B cell (primary cell): ENCODE data around the gene DOK7. TPM values are rescaled to one million over a fixed set of nuclear protein-coding genes. Genes with fewer than 3 reads are reported as not detected.

Experiments used
- ATAC-seq: fragments of 200-7000 bp; cut with Tn5 transposase; one replicate; pipeline ENCODE4 v1.10.0; 2021; ENCODE audit warnings: low read depth, mild to moderate bottlenecking, moderate number of reproducible peaks, moderate library complexity
- CTCF ChIA-PET: fragments of 350-600 bp; sonication (Branson Sonifier 250); formaldehyde crosslinking; loops from one replicate; lab custom pipeline; 2021; ENCODE audit warnings: antibody characterized with exemption, inconsistent platforms; lab: Charles Lee
- POLR2A ChIA-PET: fragments of 350-600 bp; sonication (Branson Sonifier 250); formaldehyde crosslinking; loops from one replicate; lab custom pipeline; 2021; ENCODE audit warnings: antibody characterized with exemption; lab: Charles Lee
- DNase-seq: peaks from one replicate; pipeline ENCODE4 v3.0.0; 2013
- H2AFZ ChIP-seq: 2 replicates; pipeline ENCODE4 v1.6.1; 2012; ENCODE audit warnings: mild to moderate bottlenecking, low read depth, low read length; ENCODE audit not compliant: insufficient read depth, poor library complexity, severe bottlenecking
- H3K27ac ChIP-seq, 2 donors: 1 replicate in 1 of 2; 2 replicates in 1 of 2; pipeline ENCODE4 v1.5.1; 2012 to 2013; ENCODE audit warnings: low read length in 2 of 2, mild to moderate bottlenecking in 2 of 2, moderate library complexity in 1 of 2
- H3K27me3 ChIP-seq, 4 experiments: fragments of 200-600 bp in 1 of 4; sonication (generic) in 1 of 4; replicated peaks in 1 of 4; 1 replicate in 2 of 4; 2 replicates in 2 of 4; pipeline versions ENCODE4 v1.6.1 to v1.7.0; 2013 to 2016; ENCODE audit warnings: low read length in 3 of 4, mild to moderate bottlenecking in 2 of 4, mixed read lengths in 1 of 4, moderate library complexity in 1 of 4; ENCODE audit not compliant: insufficient read depth in 4 of 4, control insufficient read depth in 3 of 4; ENCODE audit errors: control extremely low read depth in 1 of 4
- H3K36me3 ChIP-seq, 2 experiments: replicated peaks in 1 of 2; 1 replicate in 1 of 2; 2 replicates in 1 of 2; pipeline versions ENCODE4 v1.6.1 to v1.7.1; 2013; ENCODE audit warnings: low read length in 1 of 2; ENCODE audit not compliant: insufficient read depth in 2 of 2, control insufficient read depth in 1 of 2; ENCODE audit errors: control extremely low read depth in 1 of 2, extremely low read depth in 1 of 2
- H3K4me1 ChIP-seq, 2 donors: fragments of 200-600 bp in 1 of 2; sonication (generic) in 1 of 2; 1 replicate in 1 of 2; 2 replicates in 1 of 2; pipeline versions ENCODE4 v1.5.1 to v1.6.1; 2013 to 2017; ENCODE audit warnings: low read length in 2 of 2; ENCODE audit not compliant: control insufficient read depth in 2 of 2, insufficient read depth in 2 of 2
- H3K4me2 ChIP-seq: replicated peaks from 2 replicates; pipeline ENCODE3; 2012; ENCODE audit warnings: mild to moderate bottlenecking, low read depth, low read length; ENCODE audit not compliant: poor library complexity, severe bottlenecking
- H3K4me3 ChIP-seq, 5 experiments: fragments of 200-600 bp in 1 of 5; sonication (generic) in 1 of 5; 1 replicate in 3 of 5; 2 replicates in 2 of 5; pipeline versions ENCODE4 v1.5.1 to v1.7.0; 2011 to 2016; ENCODE audit warnings: low read length in 4 of 5, mild to moderate bottlenecking in 4 of 5, low read depth in 2 of 5, control low read depth in 1 of 5, moderate library complexity in 1 of 5; ENCODE audit not compliant: insufficient read depth in 1 of 5; ENCODE audit errors: control extremely low read depth in 1 of 5, extremely low read depth in 1 of 5
- H3K79me2 ChIP-seq: fragments of 200-600 bp; sonication (generic); one replicate; pipeline ENCODE4 v1.6.0; 2016; ENCODE audit warnings: low read length; ENCODE audit not compliant: control insufficient read depth, insufficient read depth
- H3K9ac ChIP-seq: fragments of 200-600 bp; sonication (generic); 2 replicates; pipeline ENCODE4 v1.6.1; 2017; ENCODE audit warnings: mild to moderate bottlenecking, low read length, moderate library complexity
- H3K9me3 ChIP-seq, 3 donors: one replicate each; pipeline versions ENCODE4 v1.6.1 to v1.7.1; 2013; ENCODE audit warnings: low read length in 2 of 3; ENCODE audit not compliant: control insufficient read depth in 2 of 3, insufficient read depth in 1 of 3; ENCODE audit errors: control extremely low read depth in 1 of 3
- H4K20me1 ChIP-seq: 2 replicates; pipeline ENCODE4 v1.6.0; 2012; ENCODE audit warnings: mild to moderate bottlenecking, low read length; ENCODE audit not compliant: insufficient read depth, control insufficient read depth, poor library complexity, severe bottlenecking
- H3K27ac Mint-ChIP-seq: one replicate; pipeline ENCODE4 v1.8.0; 2021; ENCODE audit warnings: mixed read lengths
- H3K27me3 Mint-ChIP-seq: one replicate; pipeline ENCODE4 v1.8.0; 2021; ENCODE audit warnings: mixed read lengths
- H3K4me1 Mint-ChIP-seq: one replicate; pipeline ENCODE4 v1.8.0; 2021; ENCODE audit warnings: mixed read lengths
- H3K4me3 Mint-ChIP-seq: one replicate; pipeline ENCODE4 v1.8.0; 2021; ENCODE audit warnings: mixed read lengths
- H3K9me3 Mint-ChIP-seq: one replicate; pipeline ENCODE4 v1.8.0; 2022; ENCODE audit warnings: mixed read lengths; ENCODE audit not compliant: insufficient read depth
- EZH2 ChIP-seq: IDR thresholded peaks from 2 replicates; pipeline ENCODE4 v1.6.1; 2012; ENCODE audit warnings: borderline replicate concordance, low read depth, mild to moderate bottlenecking, moderate library complexity, low read length; ENCODE audit not compliant: insufficient read depth, poor library complexity, severe bottlenecking
- WGBS: methylation state at CpG from one replicate; pipeline ENCODE4 v1.1.5; 2013; ENCODE audit warnings: missing lambda C conversion rate; ENCODE audit not compliant: insufficient coverage; 5-methylcytosine and 5-hydroxymethylcytosine counted together
- intact Hi-C: fragments of 100-400 bp; cut with micrococcal nuclease; formaldehyde crosslinking; loops from one replicate; pipeline ENCODE4 v1.10.0; 2022
- polyA plus RNA-seq: library from polyadenylated mRNA; depleted of rRNA; stranded (reverse); fragments of >200 nt; gene quantifications from 2 replicates; pipeline ENCODE4 v1.2.3, GENCODE V29; 2012
- total RNA-seq, 2 donors: library from RNA; stranded (reverse); fragments of 120-200 nt in 1 of 2; gene quantifications; 1 replicate in 1 of 2; 2 replicates in 1 of 2; pipeline versions ENCODE4 v1.2.3 to v1.2.4, GENCODE V29; 2013 to 2022
- TF ChIP-seq, protein P1 (sequence below): fragments of 200-600 bp; IDR thresholded peaks from one replicate; pipeline ENCODE4 v1.8.0; 2022; ENCODE audit warnings: antibody characterized with exemption, mild to moderate bottlenecking

The DOK7 gene
- total and polyA plus RNA-seq, 2 donors (not counting 1 experiment from before 2014, with no cell fraction given): 24.1 to 24.8 TPM

DNA sequence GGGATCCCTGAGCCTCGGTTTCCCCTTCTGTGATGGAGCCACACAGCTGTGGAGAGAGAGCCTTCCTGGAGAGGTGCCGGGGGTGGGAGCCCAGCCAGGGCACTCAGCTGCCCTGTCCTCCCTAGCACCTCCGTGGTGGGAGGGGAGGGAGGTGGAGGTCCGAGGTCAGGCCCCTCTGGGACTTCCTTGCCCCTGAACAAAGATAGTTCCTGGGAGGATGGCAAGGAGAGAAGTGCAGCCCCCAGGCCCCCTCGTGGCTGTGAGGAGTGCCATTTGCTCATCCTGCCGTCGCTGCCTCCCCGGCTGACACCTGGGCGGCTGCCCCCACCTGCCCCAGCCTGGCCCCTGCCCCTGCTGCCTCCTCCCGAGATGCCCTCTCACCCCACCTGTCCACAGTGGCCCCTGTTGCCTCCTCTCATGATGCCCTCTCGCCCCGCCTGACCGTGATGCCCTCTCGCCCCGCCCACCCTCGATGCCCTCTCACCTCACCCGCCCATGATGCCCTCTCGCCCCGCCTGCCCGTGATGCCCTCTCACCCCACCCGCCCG lies 12.7 kb downstream of the DOK7 start:
- DNase-seq (no peak), ATAC-seq (no peak)
- Histone ChIP-seq H3K27ac (no peak overlapping the region), H3K4me1 (peaks cover 6 to 9% of the 10 kb centered on the region in 2 donors), H3K9me3 (no peaks in the 10 kb centered on the region), H2AFZ (no peak overlapping the region), H3K79me2 (no peaks in the 10 kb centered on the region), H3K4me2 (no peak overlapping the region), H3K27me3 (peaks cover 0 to 12% (median 1%) of the 10 kb centered on the region in 4 experiments), H3K36me3 (no peaks in the 10 kb centered on the region), H3K4me3 (no peak overlapping the region), H4K20me1 (no peaks in the 10 kb centered on the region), H3K9ac (no peak overlapping the region)
- 69% methylated on average over 12 of the region's 22 CpGs for WGBS
- intact Hi-C loops: no loop called here
- H3K27ac Mint-ChIP-seq: no peak overlapping the region
- TF ChIP-seq EZH2: no peak
- TF ChIP-seq, protein P1, sequence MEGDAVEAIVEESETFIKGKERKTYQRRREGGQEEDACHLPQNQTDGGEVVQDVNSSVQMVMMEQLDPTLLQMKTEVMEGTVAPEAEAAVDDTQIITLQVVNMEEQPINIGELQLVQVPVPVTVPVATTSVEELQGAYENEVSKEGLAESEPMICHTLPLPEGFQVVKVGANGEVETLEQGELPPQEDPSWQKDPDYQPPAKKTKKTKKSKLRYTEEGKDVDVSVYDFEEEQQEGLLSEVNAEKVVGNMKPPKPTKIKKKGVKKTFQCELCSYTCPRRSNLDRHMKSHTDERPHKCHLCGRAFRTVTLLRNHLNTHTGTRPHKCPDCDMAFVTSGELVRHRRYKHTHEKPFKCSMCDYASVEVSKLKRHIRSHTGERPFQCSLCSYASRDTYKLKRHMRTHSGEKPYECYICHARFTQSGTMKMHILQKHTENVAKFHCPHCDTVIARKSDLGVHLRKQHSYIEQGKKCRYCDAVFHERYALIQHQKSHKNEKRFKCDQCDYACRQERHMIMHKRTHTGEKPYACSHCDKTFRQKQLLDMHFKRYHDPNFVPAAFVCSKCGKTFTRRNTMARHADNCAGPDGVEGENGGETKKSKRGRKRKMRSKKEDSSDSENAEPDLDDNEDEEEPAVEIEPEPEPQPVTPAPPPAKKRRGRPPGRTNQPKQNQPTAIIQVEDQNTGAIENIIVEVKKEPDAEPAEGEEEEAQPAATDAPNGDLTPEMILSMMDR: no peak
- H3K4me1 Mint-ChIP-seq: peaks cover 7% of the 10 kb centered on the region
- CTCF ChIA-PET: no interaction called here
- H3K4me3 Mint-ChIP-seq: no peak overlapping the region
- POLR2A ChIA-PET: no interaction called here
- H3K27me3 Mint-ChIP-seq: no peaks in the 10 kb centered on the region
- no peaks in the 10 kb centered on the region for H3K9me3 Mint-ChIP-seq

DNA sequence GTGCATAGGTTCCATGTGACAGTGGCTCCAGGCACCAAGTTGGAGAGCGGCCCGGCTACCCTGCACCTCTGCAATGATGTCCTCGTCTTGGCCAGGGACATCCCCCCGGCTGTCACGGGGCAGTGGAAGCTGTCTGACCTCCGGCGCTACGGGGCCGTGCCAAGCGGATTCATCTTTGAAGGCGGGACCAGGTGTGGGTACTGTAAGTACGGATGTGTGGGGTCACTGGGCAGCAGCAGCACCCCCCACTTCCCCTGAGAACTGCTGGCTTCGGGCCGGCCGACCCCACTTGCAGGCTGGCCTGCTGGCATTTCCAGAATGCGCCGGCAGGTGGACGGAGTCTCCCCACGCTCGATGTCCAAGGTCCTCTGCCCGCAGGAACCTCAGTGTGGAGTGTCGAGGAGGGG lies 13.2 kb downstream of the DOK7 start:
- no peak overlapping the region for H3K4me2 ChIP-seq
- H3K36me3 ChIP-seq: no peaks in the 10 kb centered on the region
- ChIA-PET CTCF (no interaction called here), POLR2A (no interaction called here)
- H3K9ac ChIP-seq: no peak overlapping the region
- no peak overlapping the region for H2AFZ ChIP-seq
- intact Hi-C loops: no loop called here
- TF ChIP-seq, protein P1: no peak
- no peak for TF ChIP-seq EZH2
- Mint-ChIP-seq H3K9me3 (no peaks in the 10 kb centered on the region), H3K4me1 (peaks cover 12% of the 10 kb centered on the region), H3K4me3 (no peak overlapping the region), H3K27me3 (no peaks in the 10 kb centered on the region), H3K27ac (no peak overlapping the region)
- H3K4me3 ChIP-seq: no peak overlapping the region
- H4K20me1 ChIP-seq: no peaks in the 10 kb centered on the region
- H3K27me3 ChIP-seq: peaks cover 0 to 12% (median 1%) of the 10 kb centered on the region in 4 experiments
- H3K79me2 ChIP-seq: no peaks in the 10 kb centered on the region
- H3K27ac ChIP-seq: no peak overlapping the region
- no peaks in the 10 kb centered on the region for H3K9me3 ChIP-seq
- no peak for ATAC-seq
- WGBS: 97% methylated on average over 22 of the region's 22 CpGs
- peaks cover 11 to 14% of the 10 kb centered on the region in 2 donors for H3K4me1 ChIP-seq
- DNase-seq: no peak
